ENCODE data around the gene ARHGAP1. TPM values are rescaled to one million over a fixed set of nuclear protein-coding genes. Genes with fewer than 3 reads are reported as not detected.

ARHGAP1 gene
- total and polyA plus RNA-seq, 2 of the 4 experiments (the other 2 are of a cell fraction), result 46.6 to 78.8 TPM

DNA sequence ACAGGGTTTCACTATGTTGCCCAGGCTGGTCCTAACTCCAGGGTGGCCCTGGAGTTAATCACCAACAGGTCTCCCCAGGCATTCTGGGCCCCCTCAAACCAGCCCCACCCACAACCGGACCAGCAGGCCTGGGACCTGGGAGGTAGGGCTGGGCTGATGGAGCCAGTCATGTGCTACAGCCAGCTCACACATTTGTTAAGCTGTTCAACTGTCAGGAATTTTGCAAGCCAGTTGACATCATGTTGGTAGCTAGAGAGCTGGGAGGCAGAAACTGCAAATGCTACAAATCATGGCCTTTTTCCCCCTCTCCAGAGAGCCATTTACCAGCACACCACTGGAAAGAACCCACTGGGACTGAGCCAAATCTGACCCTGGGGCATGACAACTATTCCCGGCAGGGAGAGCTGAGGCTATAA is 6.8 kb downstream of the ARHGAP1 start:
- no peak for ATAC-seq (ENCODE audit: low read depth)
- 0 out of 2 replicates have a peak overlapping the region, but pooled peaks have one; percentile 5 for H3K27ac ChIP-seq (ENCODE audit: insufficient read depth, low read length)

More for the DNA sequence above, 6.8 kb downstream of the ARHGAP1 start:
- TF ChIP-seq FOS (IDR thresholded peaks at IDR 0.05; ENCODE audit: low read depth, low read length) (no peak), RFX5 (IDR thresholded peaks at IDR 0.05; ENCODE audit: low read depth, low read length) (no peak), NFE2L2 (IDR thresholded peaks at IDR 0.05; ENCODE audit: low read depth, low read length) (no peak), RCOR1 (IDR thresholded peaks at IDR 0.05; ENCODE audit: insufficient replicate concordance, low read length) (no peak), CHD1 (IDR thresholded peaks at IDR 0.05; ENCODE audit: low read depth, low read length) (no peak), BHLHE40 (IDR thresholded peaks at IDR 0.05; ENCODE audit: low read depth, low read length) (no peak), RAD21 (IDR thresholded peaks at IDR 0.05; ENCODE audit: low read length) (no peak), POLR2A (IDR thresholded peaks at IDR 0.05; ENCODE audit: low read depth, low read length) (no peak), MXI1 (IDR thresholded peaks at IDR 0.05; ENCODE audit: borderline replicate concordance, low read depth, low read length) (no peak)
- TF ChIP-seq, protein P1, sequence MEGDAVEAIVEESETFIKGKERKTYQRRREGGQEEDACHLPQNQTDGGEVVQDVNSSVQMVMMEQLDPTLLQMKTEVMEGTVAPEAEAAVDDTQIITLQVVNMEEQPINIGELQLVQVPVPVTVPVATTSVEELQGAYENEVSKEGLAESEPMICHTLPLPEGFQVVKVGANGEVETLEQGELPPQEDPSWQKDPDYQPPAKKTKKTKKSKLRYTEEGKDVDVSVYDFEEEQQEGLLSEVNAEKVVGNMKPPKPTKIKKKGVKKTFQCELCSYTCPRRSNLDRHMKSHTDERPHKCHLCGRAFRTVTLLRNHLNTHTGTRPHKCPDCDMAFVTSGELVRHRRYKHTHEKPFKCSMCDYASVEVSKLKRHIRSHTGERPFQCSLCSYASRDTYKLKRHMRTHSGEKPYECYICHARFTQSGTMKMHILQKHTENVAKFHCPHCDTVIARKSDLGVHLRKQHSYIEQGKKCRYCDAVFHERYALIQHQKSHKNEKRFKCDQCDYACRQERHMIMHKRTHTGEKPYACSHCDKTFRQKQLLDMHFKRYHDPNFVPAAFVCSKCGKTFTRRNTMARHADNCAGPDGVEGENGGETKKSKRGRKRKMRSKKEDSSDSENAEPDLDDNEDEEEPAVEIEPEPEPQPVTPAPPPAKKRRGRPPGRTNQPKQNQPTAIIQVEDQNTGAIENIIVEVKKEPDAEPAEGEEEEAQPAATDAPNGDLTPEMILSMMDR (conservative IDR thresholded peaks at IDR 0.05; ENCODE audit: low read depth, low read length), result no peak
- Histone ChIP-seq H3K4me3 (ENCODE audit: insufficient read depth, low read depth, low read length) (no peak overlapping the region), H3K4ac (ENCODE audit: low read depth, low read length) (no peak overlapping the region), H2BK20ac (ENCODE audit: low read depth, low read length) (no peak overlapping the region), H3K23ac (ENCODE audit: low read depth, low read length) (no peak overlapping the region), H3K27me3 (ENCODE audit: control insufficient read depth, insufficient read depth, low read length) (no peaks in the 10 kb centered on the region), H2BK120ac (ENCODE audit: low read depth, low read length) (no peak overlapping the region), H2AFZ (replicated peaks; ENCODE audit: low read length, poor library complexity) (no peak overlapping the region), H3K56ac (ENCODE audit: extremely low read depth, insufficient read depth, low read length) (no peak overlapping the region), H3K14ac (replicated peaks; ENCODE audit: low read depth, low read length) (no peak overlapping the region), H3K18ac (ENCODE audit: low read depth, low read length) (no peak overlapping the region), H4K5ac (ENCODE audit: low read depth, low read length) (no peak overlapping the region), H2AK5ac (ENCODE audit: low read depth, low read length) (no peak overlapping the region), H4K91ac (ENCODE audit: insufficient read depth, low read depth, low read length) (no peak overlapping the region), H3K4me2 (ENCODE audit: low read depth, low read length) (no peak overlapping the region), H2BK5ac (ENCODE audit: low read depth, low read length, poor library complexity, severe bottlenecking) (no peak overlapping the region), H3K36me3 (ENCODE audit: control insufficient read depth, insufficient read depth, low read length) (peaks cover 56% of the 10 kb centered on the region), H3K79me1 (ENCODE audit: low read depth in 1 of 2, low read length in 2 of 2) (peaks cover 28 to 59% of the 10 kb centered on the region in 2 experiments), H3K9ac (ENCODE audit: low read depth, low read length) (no peak overlapping the region), H3K4me1 (ENCODE audit: control insufficient read depth, insufficient read depth, low read length) (peaks cover 10% of the 10 kb centered on the region), H2AK9ac (replicated peaks; ENCODE audit: low read depth, low read length, poor library complexity) (peak overlapping the region; percentile 72), H3K9me1 (ENCODE audit: insufficient read depth, low read length) (peaks cover 12% of the 10 kb centered on the region; the same call in 1 of the 2 replicates), H4K20me1 (ENCODE audit: insufficient read depth, low read length) (0 out of 2 replicates have a peak, but pooled peaks cover 12% of the 10 kb centered on the region), H4K8ac (ENCODE audit: low read depth in 2 of 2, low read length in 2 of 2) (no peak overlapping the region), H3K9me3 (ENCODE audit: control insufficient read depth, insufficient read depth, low read length) (no peaks in the 10 kb centered on the region), H2BK15ac (ENCODE audit: low read depth, low read length) (no peak overlapping the region; the same call in 2 of the 3 replicates)
- in situ Hi-C loops (cut with MboI; ENCODE audit: low sequenced_read_pairs), result no loop called here
- intact Hi-C loops (cut with micrococcal nuclease), result no loop called here
- dilution Hi-C loops (cut with HindIII; ENCODE audit: low sequenced_read_pairs, unreplicated experiment), result no loop called here
- WGBS, 2 experiments (ENCODE audit: extremely low coverage in 2 of 2, insufficient read length in 1 of 2), result 100% methylated on average over 1 of the region's 2 CpGs; no CpG with 5 or more reads in 1 of the 2 experiments
- BruUV-seq (replicated peaks), result no TSS peak
- CTCF ChIA-PET, result interaction anchor here (0.7 kb wide), 1 partner anchor 76 kb away, joined by 3 read pairs; the partner anchor contains the start of gene ATG13
- DNase-seq, result peak; percentile 22
- POLR2A ChIA-PET (ENCODE audit: unreplicated experiment), result no interaction called here
